Measurements from ENCODE around the gene TOLLIP.

Gene TOLLIP

GRCh38 chr11:1299621-1300020 is 9.8 kb downstream of the TOLLIP start:
- TF ChIP-seq CTCF (IDR thresholded peaks at IDR 0.05): no peak
- Histone ChIP-seq H3K4me3 (peak overlapping the region; percentile 22), H3K27ac (peak overlapping the region; percentile 32 to 69)
- peak; percentile 71 for DNase-seq (ENCODE audit: low spot score)

GRCh38 chr11:1298695-1299492 is 10.5 kb downstream of the TOLLIP start:
- no peak for TF ChIP-seq CTCF (IDR thresholded peaks at IDR 0.05)
- no peak overlapping the region for H3K4me3 ChIP-seq
- peak; percentile 90 for DNase-seq (ENCODE audit: low spot score)
- peak overlapping the region; percentile 32 to 69 for H3K27ac ChIP-seq

GRCh38 chr11:1297576-1298473 is 11.6 kb downstream of the TOLLIP start:
- DNase-seq (ENCODE audit: low spot score): peak; percentile 63
- no peak overlapping the region for H3K4me3 ChIP-seq
- TF ChIP-seq CTCF (IDR thresholded peaks at IDR 0.05): no peak
- H3K27ac ChIP-seq: no peak overlapping the region

GRCh38 chr11:1297011-1297575 is 12.3 kb downstream of the TOLLIP start:
- DNase-seq (ENCODE audit: low spot score): peak; percentile 63
- Histone ChIP-seq H3K4me3 (no peak overlapping the region), H3K27ac (no peak overlapping the region)
- no peak for TF ChIP-seq CTCF (IDR thresholded peaks at IDR 0.05)

GRCh38 chr11:1296287-1296686 is 13.1 kb downstream of the TOLLIP start:
- Histone ChIP-seq H3K27ac (no peak overlapping the region), H3K4me3 (no peak overlapping the region)
- TF ChIP-seq CTCF (IDR thresholded peaks at IDR 0.05): no peak
- DNase-seq (ENCODE audit: low spot score): no peak

GRCh38 chr11:1295591-1295990 is 13.8 kb downstream of the TOLLIP start:
- Histone ChIP-seq H3K27ac (no peak overlapping the region), H3K4me3 (no peak overlapping the region)
- DNase-seq (ENCODE audit: low spot score): no peak
- TF ChIP-seq CTCF (IDR thresholded peaks at IDR 0.05): no peak

Measured in coronary artery (tissue), 2 donors.